GM18907 (cell line): ENCODE data around the gene FRMD6.

Source experiments
- ATAC-seq: cut with Tn5 transposase; IDR thresholded peaks from one replicate; pipeline ENCODE4 v1.9.1; 2021; ENCODE audit warnings: mild to moderate bottlenecking, moderate library complexity; ENCODE audit not compliant: unreplicated experiment

The FRMD6 gene

GRCh38 chr14:51651388-51652167, at the start of gene FRMD6:
FRMD6 (plus strand) TSS chr14:51651910; CDS start chr14:51689837, 37,927 bp downstream.
- ATAC-seq: peak; percentile 75

- no peak for ATAC-seq
Observed at GRCh38 chr14:51602310-51602709, 49.4 kb upstream of the FRMD6 start.

- ATAC-seq: no peak
Observed at GRCh38 chr14:51603495-51603894, 48.2 kb upstream of the FRMD6 start.

GRCh38 chr14:51604073-51604472, 47.6 kb upstream of the FRMD6 start:
- no peak for ATAC-seq

GRCh38 chr14:51605575-51605974, 46.1 kb upstream of the FRMD6 start:
- no peak for ATAC-seq

- no peak for ATAC-seq
Observed at GRCh38 chr14:51607711-51608110, 44.0 kb upstream of the FRMD6 start.

GRCh38 chr14:51609251-51609954, 42.3 kb upstream of the FRMD6 start:
- no peak for ATAC-seq

GRCh38 chr14:51609955-51610283, 41.8 kb upstream of the FRMD6 start:
- no peak for ATAC-seq

- ATAC-seq: no peak
Observed at GRCh38 chr14:51610771-51611170, 40.9 kb upstream of the FRMD6 start.

GRCh38 chr14:51612449-51612848, 39.3 kb upstream of the FRMD6 start:
- no peak for ATAC-seq

- ATAC-seq: no peak
Observed at GRCh38 chr14:51613416-51613815, 38.3 kb upstream of the FRMD6 start.

- no peak for ATAC-seq
Observed at GRCh38 chr14:51614707-51615106, 37.0 kb upstream of the FRMD6 start.

- no peak for ATAC-seq
Observed at GRCh38 chr14:51616256-51616655, 35.5 kb upstream of the FRMD6 start.

GRCh38 chr14:51616724-51617409, 34.8 kb upstream of the FRMD6 start:
- ATAC-seq: no peak

GRCh38 chr14:51619561-51619960, 32.1 kb upstream of the FRMD6 start:
- ATAC-seq: no peak

GRCh38 chr14:51620056-51620455, 31.7 kb upstream of the FRMD6 start:
- ATAC-seq: no peak

GRCh38 chr14:51621654-51622053, 30.1 kb upstream of the FRMD6 start:
- no peak for ATAC-seq

- ATAC-seq: no peak
Observed at GRCh38 chr14:51622376-51622775, 29.3 kb upstream of the FRMD6 start.

- ATAC-seq: no peak
Observed at GRCh38 chr14:51624955-51625569, 26.6 kb upstream of the FRMD6 start.

- ATAC-seq: no peak
Observed at GRCh38 chr14:51626185-51626584, 25.5 kb upstream of the FRMD6 start.

GRCh38 chr14:51626788-51627187, 24.9 kb upstream of the FRMD6 start:
- ATAC-seq: no peak
